SK-N-SH treated with all-trans-retinoic acid at 6 μM for 48 hours (cell line): ENCODE results near the gene BPIFB4.

ENCODE experiments used
- ATAC-seq: fragments of 200-7000 bp; cut with Tn5 transposase; 3 replicates; pipeline ENCODE4 v1.9.1; 2020; ENCODE audit warnings: mild to moderate bottlenecking, moderate library complexity
- ARNTL ChIP-seq: fragments of 450-650 bp; formaldehyde crosslinking; IDR thresholded peaks from 2 replicates; pipeline ENCODE4 v1.5.0; 2020; ENCODE audit warnings: low read depth, mild to moderate bottlenecking, moderate library complexity, borderline replicate concordance
- BACH2 ChIP-seq: fragments of 250-450 bp; sonication (Bioruptor Pico); IDR thresholded peaks from 2 replicates; pipeline ENCODE4 v1.9.0; 2021; ENCODE audit warnings: mild to moderate bottlenecking, borderline replicate concordance
- CREB5 ChIP-seq: fragments of 250-450 bp; sonication (Bioruptor Pico); IDR thresholded peaks from 2 replicates; pipeline ENCODE4 v1.5.1; 2020; ENCODE audit warnings: low read depth, mild to moderate bottlenecking, moderate library complexity
- CSDC2 ChIP-seq: fragments of 250-450 bp; sonication (Bioruptor Pico); IDR thresholded peaks from 2 replicates; pipeline ENCODE4 v1.5.0; 2020; ENCODE audit warnings: mild to moderate bottlenecking, moderate library complexity
- CSRNP3 ChIP-seq: fragments of 250-450 bp; sonication (Bioruptor Pico); IDR thresholded peaks from 2 replicates; pipeline ENCODE4 v1.5.1; 2021; ENCODE audit warnings: mild to moderate bottlenecking, moderate library complexity
- GLIS3 ChIP-seq: fragments of 250-450 bp; sonication (Bioruptor Pico); IDR thresholded peaks from 2 replicates; pipeline ENCODE4 v1.5.0; 2020; ENCODE audit warnings: mild to moderate bottlenecking, moderate library complexity
- OSR1 ChIP-seq: fragments of 250-450 bp; sonication (Bioruptor Pico); IDR thresholded peaks from 2 replicates; pipeline ENCODE4 v1.8.0; 2022; ENCODE audit warnings: moderate library complexity, mild to moderate bottlenecking, inconsistent platforms
- PPARA ChIP-seq: fragments of 250-450 bp; sonication (Bioruptor Pico); IDR thresholded peaks from 2 replicates; pipeline ENCODE4 v1.5.0; 2020; ENCODE audit warnings: mild to moderate bottlenecking, borderline replicate concordance
- RARB ChIP-seq: fragments of 250-450 bp; sonication (Bioruptor Pico); IDR thresholded peaks from 2 replicates; pipeline ENCODE4 v1.8.0; 2021; ENCODE audit warnings: mild to moderate bottlenecking, moderate library complexity
- SNAI2 ChIP-seq: fragments of 250-450 bp; sonication (Bioruptor Pico); IDR thresholded peaks from 2 replicates; pipeline ENCODE4 v1.5.0; 2020; ENCODE audit warnings: mild to moderate bottlenecking, moderate library complexity
- TCF4 ChIP-seq: fragments of 250-450 bp; sonication (Bioruptor Pico); IDR thresholded peaks from 2 replicates; pipeline ENCODE4 v1.8.0; 2021; ENCODE audit warnings: mild to moderate bottlenecking, moderate library complexity, borderline replicate concordance
- TOX ChIP-seq: fragments of 250-450 bp; sonication (Bioruptor Pico); IDR thresholded peaks from 2 replicates; pipeline ENCODE4 v1.8.0; 2021; ENCODE audit warnings: mild to moderate bottlenecking, moderate library complexity, borderline replicate concordance
- ZC3H10 ChIP-seq: fragments of 250-450 bp; sonication (Bioruptor Pico); IDR thresholded peaks from 2 replicates; pipeline ENCODE4 v1.5.1; 2021; ENCODE audit warnings: mild to moderate bottlenecking, moderate library complexity
- ZFP3 ChIP-seq: fragments of 250-450 bp; sonication (Bioruptor Pico); IDR thresholded peaks from 2 replicates; pipeline ENCODE4 v1.5.0; 2020; ENCODE audit warnings: mild to moderate bottlenecking, moderate library complexity
- ZFP30 ChIP-seq: fragments of 450-650 bp; formaldehyde crosslinking; IDR thresholded peaks from 2 replicates; pipeline ENCODE4 v1.5.0; 2022; ENCODE audit warnings: mild to moderate bottlenecking, moderate library complexity
- ZNF565 ChIP-seq: fragments of 450-650 bp; formaldehyde crosslinking; conservative IDR thresholded peaks from 2 replicates; pipeline ENCODE4 v1.5.0; 2020; ENCODE audit warnings: low read depth, mild to moderate bottlenecking, moderate library complexity
- ZNF70 ChIP-seq: fragments of 450-650 bp; formaldehyde crosslinking; IDR thresholded peaks from 2 replicates; pipeline ENCODE4 v1.5.0; 2020; ENCODE audit warnings: mild to moderate bottlenecking, moderate library complexity
- ZNF8 ChIP-seq: fragments of 450-650 bp; formaldehyde crosslinking; IDR thresholded peaks from 2 replicates; pipeline ENCODE4 v1.5.0; 2020; ENCODE audit warnings: mild to moderate bottlenecking, moderate library complexity
- TF ChIP-seq, protein P1 (sequence below): fragments of 250-450 bp; sonication (Bioruptor Pico); IDR thresholded peaks from 2 replicates; pipeline ENCODE4 v1.8.0; 2020; ENCODE audit warnings: mild to moderate bottlenecking, moderate library complexity, borderline replicate concordance
- TF ChIP-seq, protein P2 (sequence below): fragments of 250-450 bp; sonication (Bioruptor Pico); IDR thresholded peaks from 2 replicates; pipeline ENCODE4 v1.8.0; 2021; ENCODE audit warnings: low read depth, mild to moderate bottlenecking, moderate library complexity, borderline replicate concordance
- TF ChIP-seq, protein P3 (sequence below): fragments of 250-450 bp; sonication (Bioruptor Pico); IDR thresholded peaks from 2 replicates; pipeline ENCODE4 v1.5.0; 2020; ENCODE audit warnings: mild to moderate bottlenecking, moderate library complexity

The BPIFB4 gene

GRCh38 chr20:33030569-33030968, 48.9 kb upstream of the BPIFB4 start (continued):
- TF ChIP-seq, protein P1, sequence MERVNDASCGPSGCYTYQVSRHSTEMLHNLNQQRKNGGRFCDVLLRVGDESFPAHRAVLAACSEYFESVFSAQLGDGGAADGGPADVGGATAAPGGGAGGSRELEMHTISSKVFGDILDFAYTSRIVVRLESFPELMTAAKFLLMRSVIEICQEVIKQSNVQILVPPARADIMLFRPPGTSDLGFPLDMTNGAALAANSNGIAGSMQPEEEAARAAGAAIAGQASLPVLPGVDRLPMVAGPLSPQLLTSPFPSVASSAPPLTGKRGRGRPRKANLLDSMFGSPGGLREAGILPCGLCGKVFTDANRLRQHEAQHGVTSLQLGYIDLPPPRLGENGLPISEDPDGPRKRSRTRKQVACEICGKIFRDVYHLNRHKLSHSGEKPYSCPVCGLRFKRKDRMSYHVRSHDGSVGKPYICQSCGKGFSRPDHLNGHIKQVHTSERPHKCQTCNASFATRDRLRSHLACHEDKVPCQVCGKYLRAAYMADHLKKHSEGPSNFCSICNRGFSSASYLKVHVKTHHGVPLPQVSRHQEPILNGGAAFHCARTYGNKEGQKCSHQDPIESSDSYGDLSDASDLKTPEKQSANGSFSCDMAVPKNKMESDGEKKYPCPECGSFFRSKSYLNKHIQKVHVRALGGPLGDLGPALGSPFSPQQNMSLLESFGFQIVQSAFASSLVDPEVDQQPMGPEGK (CRISPR knock-in tag), result no peak
- TF ChIP-seq GLIS3 (CRISPR knock-in tag) (no peak), CSRNP3 (CRISPR knock-in tag) (no peak)

GRCh38 chr20:33031531-33031930, 47.9 kb upstream of the BPIFB4 start, which contains the start of gene BPIFB6:
TSS of gene BPIFB6 (plus strand) at chr20:33031648. CDS start at chr20:33031648, 0 bp downstream.
- ATAC-seq, result no peak
- TF ChIP-seq PPARA (CRISPR knock-in tag) (no peak), TOX (CRISPR knock-in tag) (no peak), ZFP30 (CRISPR knock-in tag) (no peak), CREB5 (CRISPR knock-in tag) (no peak), OSR1 (CRISPR knock-in tag) (no peak), GLIS3 (CRISPR knock-in tag) (no peak), ZC3H10 (CRISPR knock-in tag) (no peak), SNAI2 (CRISPR knock-in tag) (no peak), TCF4 (CRISPR knock-in tag) (no peak), ZNF8 (CRISPR knock-in tag) (no peak), CSDC2 (CRISPR knock-in tag) (no peak), ZNF565 (CRISPR knock-in tag) (no peak), RARB (CRISPR knock-in tag) (no peak), ARNTL (no peak), ZNF70 (CRISPR knock-in tag) (no peak), BACH2 (CRISPR knock-in tag) (no peak), ZFP3 (CRISPR knock-in tag) (no peak)
- TF ChIP-seq, protein P1 (CRISPR knock-in tag), result no peak
- TF ChIP-seq, protein P2, sequence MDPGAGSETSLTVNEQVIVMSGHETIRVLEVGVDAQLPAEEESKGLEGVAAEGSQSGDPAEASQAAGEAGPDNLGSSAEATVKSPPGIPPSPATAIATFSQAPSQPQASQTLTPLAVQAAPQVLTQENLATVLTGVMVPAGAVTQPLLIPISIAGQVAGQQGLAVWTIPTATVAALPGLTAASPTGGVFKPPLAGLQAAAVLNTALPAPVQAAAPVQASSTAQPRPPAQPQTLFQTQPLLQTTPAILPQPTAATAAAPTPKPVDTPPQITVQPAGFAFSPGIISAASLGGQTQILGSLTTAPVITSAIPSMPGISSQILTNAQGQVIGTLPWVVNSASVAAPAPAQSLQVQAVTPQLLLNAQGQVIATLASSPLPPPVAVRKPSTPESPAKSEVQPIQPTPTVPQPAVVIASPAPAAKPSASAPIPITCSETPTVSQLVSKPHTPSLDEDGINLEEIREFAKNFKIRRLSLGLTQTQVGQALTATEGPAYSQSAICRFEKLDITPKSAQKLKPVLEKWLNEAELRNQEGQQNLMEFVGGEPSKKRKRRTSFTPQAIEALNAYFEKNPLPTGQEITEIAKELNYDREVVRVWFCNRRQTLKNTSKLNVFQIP (CRISPR knock-in tag), result no peak
- TF ChIP-seq, protein P3, sequence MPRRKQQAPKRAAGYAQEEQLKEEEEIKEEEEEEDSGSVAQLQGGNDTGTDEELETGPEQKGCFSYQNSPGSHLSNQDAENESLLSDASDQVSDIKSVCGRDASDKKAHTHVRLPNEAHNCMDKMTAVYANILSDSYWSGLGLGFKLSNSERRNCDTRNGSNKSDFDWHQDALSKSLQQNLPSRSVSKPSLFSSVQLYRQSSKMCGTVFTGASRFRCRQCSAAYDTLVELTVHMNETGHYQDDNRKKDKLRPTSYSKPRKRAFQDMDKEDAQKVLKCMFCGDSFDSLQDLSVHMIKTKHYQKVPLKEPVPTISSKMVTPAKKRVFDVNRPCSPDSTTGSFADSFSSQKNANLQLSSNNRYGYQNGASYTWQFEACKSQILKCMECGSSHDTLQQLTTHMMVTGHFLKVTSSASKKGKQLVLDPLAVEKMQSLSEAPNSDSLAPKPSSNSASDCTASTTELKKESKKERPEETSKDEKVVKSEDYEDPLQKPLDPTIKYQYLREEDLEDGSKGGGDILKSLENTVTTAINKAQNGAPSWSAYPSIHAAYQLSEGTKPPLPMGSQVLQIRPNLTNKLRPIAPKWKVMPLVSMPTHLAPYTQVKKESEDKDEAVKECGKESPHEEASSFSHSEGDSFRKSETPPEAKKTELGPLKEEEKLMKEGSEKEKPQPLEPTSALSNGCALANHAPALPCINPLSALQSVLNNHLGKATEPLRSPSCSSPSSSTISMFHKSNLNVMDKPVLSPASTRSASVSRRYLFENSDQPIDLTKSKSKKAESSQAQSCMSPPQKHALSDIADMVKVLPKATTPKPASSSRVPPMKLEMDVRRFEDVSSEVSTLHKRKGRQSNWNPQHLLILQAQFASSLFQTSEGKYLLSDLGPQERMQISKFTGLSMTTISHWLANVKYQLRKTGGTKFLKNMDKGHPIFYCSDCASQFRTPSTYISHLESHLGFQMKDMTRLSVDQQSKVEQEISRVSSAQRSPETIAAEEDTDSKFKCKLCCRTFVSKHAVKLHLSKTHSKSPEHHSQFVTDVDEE, result no peak
- TF ChIP-seq, all 23 proteins: peak for 0
